A549 (cell line): ENCODE results near the gene KHDRBS2.

ENCODE experiments used
- CTCF ChIP-seq: fragments of >200 bp; sonication (Bioruptor Twin); formaldehyde crosslinking; IDR thresholded peaks from 3 replicates; pipeline ENCODE4 v1.5.1; 2016
- PHF8 ChIP-seq: fragments of 200-600 bp; sonication (generic); IDR thresholded peaks from 2 replicates; pipeline ENCODE4 v1.6.1; 2016; ENCODE audit warnings: low read depth, mild to moderate bottlenecking, antibody characterized with exemption, moderate library complexity, borderline replicate concordance
- SMC3 ChIP-seq: fragments of >200 bp; sonication (Bioruptor Twin); formaldehyde crosslinking; IDR thresholded peaks from 3 replicates; pipeline ENCODE4 v1.6.1; 2018; ENCODE audit warnings: inconsistent platforms

GRCh38 chr6:61649845-61650244 is 636.2 kb downstream of the KHDRBS2 start:
- no peak for TF ChIP-seq CTCF
- TF ChIP-seq SMC3 = no peak
- no peak for TF ChIP-seq PHF8
